ENCODE data around the gene ETFB.

The ETFB gene

DNA sequence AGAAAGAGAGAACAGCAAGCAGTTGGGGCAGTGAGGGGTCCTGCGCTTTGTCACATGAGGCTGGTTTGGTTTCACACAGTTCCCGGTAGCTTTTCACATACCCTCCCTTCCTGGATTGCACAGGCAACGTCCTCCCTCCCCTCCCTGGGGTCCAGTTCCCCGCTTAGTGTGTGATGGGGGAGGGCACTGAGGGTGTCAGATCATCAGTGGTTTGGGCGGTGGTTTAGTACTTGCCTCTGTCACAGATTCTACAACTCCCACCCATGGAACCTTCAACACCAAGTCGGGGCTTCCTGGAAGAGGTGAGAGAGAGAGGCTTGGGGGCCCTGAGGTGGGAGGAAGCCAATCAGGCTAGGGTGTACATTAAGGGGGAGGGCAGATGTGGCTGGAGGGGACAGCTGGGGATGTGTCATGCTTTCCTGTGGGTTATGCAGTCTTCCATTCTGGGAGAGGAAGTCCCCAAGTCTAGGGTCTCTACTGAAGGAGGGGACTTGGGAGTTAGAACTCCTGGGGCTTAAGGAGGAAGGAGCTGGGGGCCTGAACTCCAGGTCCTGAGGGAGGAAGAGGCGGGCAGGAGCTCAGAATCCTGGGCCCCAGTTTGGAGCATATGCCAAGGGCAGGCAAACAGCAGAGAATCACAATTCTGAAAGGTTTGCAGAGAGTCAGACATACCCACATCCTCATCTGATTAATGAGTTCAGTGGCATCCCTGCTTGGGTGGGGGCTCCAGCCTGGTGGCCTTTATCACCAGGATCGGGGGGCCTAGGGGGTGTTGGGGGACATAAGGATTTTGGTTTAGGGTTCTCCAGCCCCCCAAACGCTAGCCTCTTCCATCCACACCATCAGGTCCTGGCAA lies 6.7 kb upstream of the ETFB start, which contains the start of gene NKG7:
Gene NKG7, minus strand, starts transcription at position 6 of the 856 bp plus-strand sequence. CDS start 119 bp downstream, outside the sequence.
- peak; percentile 86 to 92 for DNase-seq (ENCODE audit: low read depth in 2 of 2)

DNA sequence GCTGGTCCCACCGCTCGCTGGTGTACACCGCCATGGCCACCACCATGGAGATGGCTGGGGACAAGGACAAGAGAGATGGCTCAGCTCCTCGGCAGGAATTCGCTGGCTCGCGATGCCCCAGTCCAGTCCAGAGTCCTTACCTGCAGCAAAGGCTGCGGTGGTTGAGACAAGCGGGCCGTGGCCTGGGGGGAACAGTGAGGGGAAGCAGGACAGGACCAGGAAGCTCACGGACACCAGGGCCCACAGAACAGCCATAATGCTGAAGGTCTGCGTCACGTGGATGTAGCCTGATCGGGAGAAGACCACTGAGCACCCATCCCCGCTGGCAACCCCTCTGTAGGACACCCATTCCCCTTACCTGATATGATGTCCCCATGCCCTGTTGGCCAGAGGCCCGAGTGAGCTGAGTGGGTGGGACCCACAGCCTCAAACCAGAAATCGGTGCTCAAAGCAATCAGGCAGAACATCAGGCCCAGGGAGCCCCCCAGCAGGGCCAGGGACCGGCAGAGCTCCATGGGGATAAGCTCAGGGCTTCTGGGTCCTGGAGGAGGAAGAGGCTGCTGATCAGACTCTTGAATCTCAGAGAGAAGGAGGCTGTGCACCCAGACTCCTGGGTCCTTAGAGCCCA lies 5.9 kb upstream of the ETFB start:
- DNase-seq (ENCODE audit: low read depth in 2 of 2), result no peak

DNA sequence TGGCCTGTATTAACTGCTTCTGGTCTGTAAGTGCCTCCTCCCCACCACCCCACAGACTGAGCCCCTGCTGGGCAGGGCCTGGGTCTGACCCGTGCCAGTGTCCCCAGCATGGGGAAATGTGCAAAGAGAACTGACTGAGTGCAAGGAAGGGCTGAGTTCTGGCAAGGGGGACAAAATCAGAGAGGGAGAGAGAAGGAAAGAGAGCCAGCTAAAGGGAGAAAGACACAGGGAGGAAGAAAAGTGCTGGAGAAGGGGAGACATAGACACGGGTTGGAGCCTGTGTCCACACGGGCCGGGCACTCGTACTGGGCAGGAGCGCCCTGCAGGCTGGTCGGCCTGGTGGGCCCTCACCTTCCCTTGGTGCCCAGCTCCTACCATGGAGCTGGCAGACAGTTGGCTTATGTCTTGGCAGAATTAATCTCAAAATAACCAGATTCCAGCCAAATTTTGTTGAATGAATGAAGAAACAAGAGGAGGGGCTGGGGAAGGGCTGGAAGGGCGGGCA lies 5.0 kb upstream of the ETFB start:
- no peak for DNase-seq (ENCODE audit: low read depth in 2 of 2)

DNA sequence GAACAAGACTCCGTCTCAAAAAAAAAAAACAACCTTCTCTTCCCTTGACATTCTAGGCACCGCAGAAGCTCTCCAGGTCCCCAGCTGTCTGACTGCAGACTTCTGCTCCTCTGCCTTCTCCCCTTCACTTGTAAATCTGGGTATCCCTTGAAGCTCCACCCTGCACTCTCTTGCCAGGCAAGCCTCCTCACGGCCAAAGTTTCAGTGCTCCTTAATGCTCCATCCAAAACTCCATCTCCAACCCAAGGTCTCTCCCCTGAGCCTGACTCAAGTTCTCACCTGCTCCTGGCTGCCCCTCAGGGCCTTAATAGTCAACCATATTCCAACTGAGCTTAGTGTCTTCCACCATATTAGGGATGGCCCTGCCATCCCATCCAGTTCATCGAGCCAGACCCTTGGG lies 4.0 kb upstream of the ETFB start:
- DNase-seq (ENCODE audit: low read depth in 2 of 2), result no peak

DNA sequence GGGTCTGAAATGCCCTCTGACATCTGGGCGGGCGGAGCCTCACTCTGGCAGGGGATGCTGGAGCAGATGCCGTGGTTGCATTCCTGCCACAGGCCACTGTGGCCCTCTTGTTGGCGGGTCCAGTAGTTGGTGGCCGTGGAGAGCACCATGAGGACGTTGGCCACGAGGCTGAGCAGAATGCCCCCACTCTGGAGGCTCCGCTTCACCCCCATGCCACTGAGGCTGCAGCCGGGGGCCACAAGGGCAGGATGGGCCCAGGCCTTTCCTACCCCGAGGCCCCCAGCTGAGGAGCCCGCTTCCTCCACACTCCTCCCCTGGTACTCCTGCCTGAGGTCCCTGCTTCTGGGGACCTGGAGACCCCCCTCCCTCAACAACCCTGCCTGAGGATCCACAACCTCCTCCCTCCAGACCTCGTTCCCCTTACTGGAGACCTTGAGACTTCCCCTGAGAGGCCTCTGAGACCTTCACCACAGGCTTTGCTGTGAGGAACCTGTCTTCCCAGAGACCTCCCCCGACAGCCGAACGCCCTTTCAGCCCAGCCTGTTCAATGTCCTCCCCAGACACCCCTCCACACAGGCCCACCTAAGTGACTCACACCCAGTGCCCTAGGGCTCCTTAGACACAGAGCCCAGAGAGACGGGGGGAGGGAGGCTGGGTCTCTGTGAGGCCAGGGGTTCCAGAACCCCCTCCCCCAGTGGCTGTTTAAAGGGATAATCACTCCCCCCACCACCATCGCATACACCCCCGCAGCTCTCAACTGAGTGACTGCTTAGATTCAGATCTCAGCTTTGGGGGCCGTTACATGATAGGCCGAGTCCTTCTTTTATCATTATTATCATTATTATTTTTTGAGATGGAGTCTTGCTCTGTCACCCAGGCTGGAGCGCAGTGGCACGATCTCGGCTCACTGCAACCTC lies 2.4 kb upstream of the ETFB start, which contains the start of gene CLDND2:
Gene CLDND2, minus strand, starts transcription at position 638 of the 917 bp plus-strand sequence. Its CDS starts 426 bp downstream, at position 212.
- DNase-seq (ENCODE audit: low read depth in 2 of 2), result peak in 1 of 2 donors; percentile 58

DNA sequence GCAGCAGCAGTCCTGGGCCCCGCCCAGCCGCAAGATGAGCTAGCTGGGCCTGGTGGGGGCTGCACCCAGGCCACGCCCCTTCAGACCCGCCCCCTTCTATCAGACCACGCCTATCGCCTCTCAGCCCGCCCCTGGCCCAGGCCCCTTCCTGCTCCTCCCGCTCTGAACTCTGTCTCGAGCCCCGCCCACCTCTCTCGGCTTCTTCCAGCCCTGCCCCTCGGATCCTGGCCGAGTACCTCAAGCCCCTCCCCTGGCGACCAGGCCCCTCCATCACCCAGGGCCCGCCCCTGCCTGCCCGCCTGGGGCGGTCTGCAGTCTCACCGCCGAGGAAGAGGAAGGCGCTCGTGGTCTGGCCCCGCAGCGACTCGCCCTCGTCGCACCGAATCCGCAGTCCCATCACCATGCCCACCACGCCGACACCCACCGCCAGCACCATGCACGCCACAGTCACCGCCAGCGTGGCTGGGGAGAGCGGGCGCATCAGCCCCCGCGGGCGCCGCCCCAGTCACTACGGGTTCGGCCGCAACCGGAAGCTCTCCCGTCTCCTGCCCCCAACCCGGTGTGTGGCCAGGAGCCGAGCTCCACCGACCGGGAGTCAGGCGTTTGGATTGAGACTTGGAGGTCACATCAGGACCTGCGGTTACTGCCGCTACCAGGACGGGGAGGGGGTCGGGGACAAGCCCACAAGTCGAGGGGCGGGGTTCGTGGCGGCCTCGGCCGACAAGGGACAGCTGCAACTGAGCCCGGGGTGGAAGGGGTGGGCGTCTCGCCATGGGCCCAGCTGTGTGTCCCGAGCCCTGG lies 1.6 kb upstream of the ETFB start:
- peak; percentile 96 to 97 for DNase-seq (ENCODE audit: low read depth in 2 of 2)

DNA sequence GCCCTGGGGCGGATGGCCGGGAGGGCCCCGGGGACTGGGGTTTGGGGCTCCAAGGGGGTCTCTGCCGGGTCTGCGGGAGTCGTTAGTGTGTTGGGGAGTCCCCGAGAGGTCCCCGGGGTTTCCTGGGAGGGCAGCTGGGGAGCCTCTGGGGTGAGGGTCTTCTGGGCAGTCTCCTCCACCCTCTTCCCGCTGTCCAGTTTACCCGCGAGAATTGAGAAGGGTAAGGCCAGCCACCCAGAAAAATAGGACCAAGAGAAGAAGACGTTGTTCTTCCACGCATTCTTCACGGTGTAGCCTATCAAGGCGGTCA lies 1.0 kb upstream of the ETFB start:
- no peak for DNase-seq (ENCODE audit: low read depth in 2 of 2)

DNA sequence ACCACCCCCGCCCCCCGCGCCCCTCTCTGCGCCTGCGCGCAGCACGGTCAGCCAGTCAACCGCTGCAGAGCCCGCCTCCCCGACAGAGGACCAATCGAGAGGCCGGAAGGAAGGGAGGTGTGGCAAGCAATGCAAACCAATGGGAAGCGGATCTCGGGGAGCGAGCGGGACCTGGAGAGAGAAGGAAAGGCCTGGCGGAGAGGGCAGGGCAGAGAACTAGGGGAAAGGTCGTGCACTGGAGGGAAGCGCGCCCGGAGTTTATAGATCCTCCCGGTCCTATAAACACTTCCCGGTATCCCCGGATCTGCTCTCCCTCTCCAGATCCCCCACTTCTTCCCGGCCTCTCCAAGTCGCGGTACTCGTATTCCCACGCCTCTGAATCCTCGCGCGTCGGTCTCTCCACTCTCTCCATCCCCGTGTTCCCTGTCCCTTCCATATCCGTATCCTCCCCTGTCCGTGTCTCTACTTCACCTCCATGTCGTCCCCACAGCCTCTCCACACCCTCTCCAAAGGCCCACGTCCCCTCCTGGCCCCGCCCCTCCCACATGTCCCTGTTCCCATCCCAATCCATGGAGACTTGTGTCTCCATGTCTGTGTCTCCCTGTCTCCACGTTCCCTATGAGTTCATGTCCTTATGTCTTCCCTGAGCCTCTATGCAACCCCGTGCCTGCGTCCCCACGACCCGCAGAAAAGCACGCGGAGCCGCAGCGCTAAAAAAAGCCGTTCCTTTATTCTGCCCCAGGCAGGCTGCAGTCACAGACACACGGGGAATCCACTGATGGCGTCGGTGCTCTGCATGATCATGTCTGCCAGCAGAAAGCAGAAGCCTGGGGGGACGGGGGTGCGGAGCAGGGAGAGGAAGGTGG lies 434 bp upstream of the ETFB start:
- DNase-seq (ENCODE audit: low read depth in 2 of 2), result peak; percentile 88 to 92

DNA sequence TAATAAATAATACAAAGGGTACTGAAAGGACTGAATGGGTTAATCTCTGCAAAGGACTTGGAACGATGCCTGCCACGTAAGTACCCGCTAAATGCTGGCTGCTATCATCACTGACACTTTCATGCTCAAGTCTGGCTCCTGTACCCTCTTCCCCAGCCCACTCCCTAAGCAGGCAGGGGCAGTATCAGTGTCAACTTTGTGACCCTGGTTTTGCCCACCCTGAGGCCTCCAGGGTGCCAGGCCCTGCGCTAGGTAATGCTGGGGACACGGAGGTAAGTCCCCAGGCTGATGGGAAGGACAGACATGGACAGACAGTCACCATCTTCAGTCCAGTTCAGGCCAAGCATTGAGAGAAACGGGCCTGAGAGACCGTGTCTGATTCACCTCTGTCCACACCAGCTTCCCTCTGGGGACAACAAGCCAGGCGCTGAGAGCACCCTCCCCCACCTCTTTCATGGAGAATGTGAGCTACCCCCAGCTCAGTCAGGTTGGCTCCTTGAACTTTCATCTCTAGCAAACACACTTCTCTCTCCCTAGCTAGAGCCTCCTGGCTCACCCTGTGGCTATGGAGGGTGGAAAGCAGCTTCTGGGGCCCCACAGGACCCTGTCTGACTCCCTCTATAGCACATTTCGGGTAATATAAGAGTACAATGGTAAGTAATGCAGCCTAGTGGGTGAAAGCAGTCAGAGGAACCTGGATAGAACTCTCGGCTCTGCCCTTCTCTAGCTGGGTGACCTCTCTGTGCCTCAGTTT lies 800 bp downstream of the ETFB start:
- DNase-seq (ENCODE audit: low read depth in 2 of 2), result no peak

DNA sequence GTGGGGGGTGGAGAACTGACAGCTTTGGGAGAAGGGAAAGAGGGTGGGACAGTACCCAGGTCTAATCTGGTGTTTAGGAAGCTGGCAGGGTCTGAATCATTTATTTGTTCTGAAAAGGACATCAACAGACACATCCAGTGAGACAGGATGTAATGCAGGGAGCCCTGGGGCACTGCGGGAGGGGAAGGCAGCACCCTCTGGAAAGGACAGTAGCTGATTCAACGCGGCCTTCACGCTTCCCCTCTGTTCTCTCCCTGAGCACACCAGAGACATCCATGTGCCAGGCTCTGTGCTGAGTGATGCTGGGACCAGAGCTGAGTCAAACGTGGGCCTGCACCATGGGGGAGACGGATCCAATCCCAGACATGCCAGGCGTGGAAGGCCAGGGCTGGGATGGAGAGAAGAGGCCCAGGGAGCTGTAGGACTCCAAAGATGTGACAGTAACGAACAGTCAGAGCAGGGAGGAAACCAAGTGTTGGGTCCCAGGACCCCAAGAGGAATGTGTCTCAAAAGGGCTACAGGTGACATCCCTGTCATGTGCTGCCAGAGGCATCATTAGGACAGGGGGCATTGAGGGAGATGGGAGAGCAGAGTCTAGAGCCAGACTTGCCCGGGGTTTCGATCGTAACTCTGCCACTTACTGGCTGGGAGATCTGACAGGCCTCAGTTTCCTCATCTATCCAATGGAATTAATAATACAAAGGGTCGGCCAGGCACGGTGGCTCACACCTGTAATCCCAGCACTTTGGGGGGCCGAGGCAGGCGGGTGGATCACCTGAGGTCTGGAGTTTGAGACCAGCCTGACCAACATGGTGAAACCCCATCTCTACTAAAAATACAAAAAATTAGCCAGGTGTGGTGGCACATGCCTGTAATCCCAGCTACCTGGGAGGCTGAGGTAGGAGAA lies 1.7 kb downstream of the ETFB start:
- DNase-seq (ENCODE audit: low read depth in 2 of 2), result no peak

DNA sequence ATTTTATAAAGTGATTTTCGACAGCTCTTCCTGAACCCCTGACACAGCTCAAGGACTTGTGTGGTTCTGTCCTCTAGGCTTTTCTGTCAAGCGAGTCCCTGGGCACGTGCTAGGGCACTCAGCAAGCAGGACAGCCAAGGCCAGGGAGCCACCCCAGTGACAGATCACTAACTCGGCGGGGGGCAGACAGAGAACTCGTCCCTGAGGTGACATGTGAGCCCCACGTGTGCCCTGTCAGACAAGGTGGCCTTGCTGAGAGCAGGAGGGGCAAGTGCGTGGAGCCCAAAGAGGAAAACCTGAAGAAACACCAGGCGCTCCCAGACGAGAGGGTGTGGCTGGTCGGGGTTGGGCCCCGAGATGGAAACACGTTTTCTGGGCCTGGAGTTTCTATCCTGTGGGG lies 4.9 kb downstream of the ETFB start:
- DNase-seq (ENCODE audit: low read depth in 2 of 2), result no peak

DNA sequence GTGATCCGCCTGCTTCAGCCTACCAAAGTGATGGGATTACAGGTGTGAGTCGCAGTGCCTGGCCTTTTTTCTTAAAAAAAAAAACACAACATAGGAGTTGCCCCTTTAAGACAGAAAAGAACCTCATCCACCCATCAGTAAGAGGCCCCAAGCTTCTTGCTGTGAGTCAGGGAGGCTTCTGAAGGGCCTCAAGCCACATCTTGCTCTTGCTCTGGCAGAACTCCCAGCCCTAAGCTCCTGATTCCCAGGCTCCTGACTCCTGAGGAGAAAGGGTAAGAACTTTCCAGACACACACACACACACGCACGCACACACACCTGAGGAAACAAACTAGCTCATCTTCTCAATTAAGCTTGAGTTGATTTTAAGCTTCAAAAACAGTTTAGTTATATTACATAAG lies 6.9 kb downstream of the ETFB start:
- no peak for DNase-seq (ENCODE audit: low read depth in 2 of 2)

DNA sequence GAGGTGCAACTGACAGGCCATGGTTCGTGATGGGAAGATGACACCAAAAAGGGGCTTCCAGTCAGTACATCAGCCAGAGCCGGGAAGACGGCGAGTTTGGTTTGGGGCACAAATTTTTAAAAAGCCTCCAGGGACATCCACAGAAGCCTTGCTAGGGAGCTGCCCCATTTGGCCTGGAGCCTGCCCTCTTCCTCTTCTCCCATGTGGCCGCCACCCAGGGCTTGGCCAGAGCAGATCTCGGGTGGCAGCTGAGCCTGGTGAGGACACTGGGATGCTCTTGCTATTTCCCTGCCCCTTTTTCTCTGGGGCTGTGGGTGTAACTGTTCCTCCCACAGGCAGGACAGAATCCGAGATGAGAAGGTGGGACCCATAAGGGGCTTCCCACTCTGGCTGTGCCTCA lies 8.2 kb downstream of the ETFB start:
- no peak for DNase-seq (ENCODE audit: low read depth in 2 of 2)

DNA sequence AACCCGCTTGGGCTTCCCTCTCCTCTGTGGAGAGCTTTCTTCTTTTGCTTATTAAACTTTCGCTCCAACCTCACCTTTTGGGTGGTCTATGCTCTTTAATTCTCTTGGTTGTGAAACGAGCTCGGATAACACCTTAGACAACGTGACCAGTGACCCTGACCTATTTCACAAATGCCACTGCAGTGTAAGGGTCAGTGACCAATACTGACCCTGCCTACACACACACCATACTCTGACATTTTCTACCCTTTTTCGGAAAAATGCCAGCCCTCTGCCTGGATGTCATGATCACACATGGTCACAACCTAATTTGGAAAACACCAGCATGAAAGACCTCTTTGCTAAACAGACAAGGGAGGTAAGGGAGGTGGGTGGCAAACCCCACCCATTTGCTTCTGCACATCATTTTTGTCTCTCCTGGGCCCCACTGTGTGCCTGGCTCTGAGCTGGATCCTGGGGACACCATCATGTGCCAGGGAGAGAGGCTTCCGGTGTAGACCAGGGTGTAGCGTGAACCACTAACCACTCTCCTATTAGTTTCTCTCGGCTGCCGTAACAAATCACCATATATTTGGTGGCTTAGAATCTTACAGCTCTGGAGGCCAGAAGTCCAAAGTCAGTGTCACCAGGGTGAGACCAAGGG lies 9.9 kb downstream of the ETFB start:
- no peak for DNase-seq (ENCODE audit: low read depth in 2 of 2)

DNA sequence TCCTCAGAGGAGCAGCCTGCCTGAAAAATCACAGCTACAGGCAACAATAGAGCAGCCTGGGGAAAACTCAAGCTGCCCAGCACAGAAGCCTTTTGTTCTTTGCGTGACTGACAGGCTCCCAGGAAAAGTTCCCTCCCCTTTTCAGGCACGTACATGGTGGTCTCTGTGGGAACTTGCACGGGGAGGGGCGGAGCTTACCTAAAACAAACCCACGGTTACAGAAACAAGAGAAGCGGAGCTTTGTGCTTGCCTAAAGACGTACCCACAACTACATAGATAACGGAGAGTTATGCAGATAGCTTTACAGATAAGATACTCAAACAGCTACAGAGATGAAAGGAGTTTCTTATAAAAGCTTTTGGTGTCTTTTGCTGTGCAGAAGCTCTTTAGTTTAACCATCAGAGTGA lies 11.4 kb downstream of the ETFB start:
- no peak for DNase-seq (ENCODE audit: low read depth in 2 of 2)

DNA sequence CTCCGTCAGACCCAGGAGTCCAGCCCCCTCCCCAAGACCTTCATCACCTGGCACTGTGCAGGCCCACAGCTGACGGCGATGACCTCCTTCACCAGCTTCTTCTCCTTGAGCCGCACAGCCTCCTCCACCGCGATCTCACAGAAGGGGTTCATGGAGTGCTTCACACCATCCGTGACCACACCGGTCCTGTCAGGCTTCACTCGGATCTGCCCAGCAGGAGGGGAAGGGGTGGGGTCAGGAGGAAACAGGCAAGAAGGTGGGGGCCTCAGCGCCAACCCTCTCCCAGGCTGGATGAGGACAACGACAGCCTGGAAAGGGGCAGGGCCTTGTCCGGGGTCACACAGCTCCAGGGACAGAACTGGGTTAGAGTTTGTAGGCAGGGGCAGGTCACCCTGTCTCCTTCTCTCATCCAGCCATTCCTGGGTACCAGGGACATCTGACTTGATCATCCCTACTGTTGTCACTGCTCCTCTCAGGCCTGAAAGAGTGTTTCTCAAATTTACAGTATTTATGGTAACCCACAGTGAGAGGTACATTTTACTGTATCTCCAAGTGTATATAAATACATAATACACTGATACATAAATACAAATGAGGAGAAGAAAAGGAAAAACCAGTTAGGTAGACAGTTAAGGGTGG lies 12.0 kb downstream of the ETFB start:
- DNase-seq (ENCODE audit: low read depth in 2 of 2), result no peak

DNA sequence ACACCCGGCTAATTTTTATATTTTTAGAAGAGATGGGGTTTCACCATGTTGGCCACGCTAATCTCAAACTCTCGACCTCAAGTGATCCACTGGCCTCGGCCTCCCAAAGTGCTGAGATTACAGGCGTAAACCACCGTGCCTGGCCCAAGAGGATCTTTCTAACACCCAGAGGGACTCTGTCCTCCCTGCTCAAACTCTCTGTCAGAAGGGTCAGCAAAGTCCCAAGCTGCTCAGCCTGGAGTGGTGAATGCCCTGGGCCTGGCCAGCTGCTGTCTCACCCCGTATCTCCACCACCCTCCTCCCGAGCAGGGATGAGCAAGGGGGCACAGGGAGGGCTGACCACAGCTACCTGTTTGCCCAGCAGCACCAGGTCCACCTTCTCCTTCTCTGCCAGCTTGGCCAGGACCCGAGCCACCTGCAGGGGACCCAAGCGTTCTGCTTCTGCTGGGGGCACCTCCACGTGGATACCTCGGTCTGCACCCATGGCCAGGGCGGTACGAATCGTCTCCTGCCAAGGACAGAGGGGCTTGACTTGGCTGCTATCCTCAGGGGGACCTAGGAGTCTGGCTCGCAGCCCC lies 13.3 kb downstream of the ETFB start:
- DNase-seq (ENCODE audit: low read depth in 2 of 2), result no peak

All from stimulated activated CD8-positive, alpha-beta memory T cell treated with anti-CD3 and anti-CD28 coated beads, Interleukin-7, amount 100 ng/mL, for 4 hours (primary cell).